Breast epithelium (tissue), 4 donors: ENCODE measurements around the gene RPL14. TPM values are rescaled to one million over a fixed set of nuclear protein-coding genes. Genes with fewer than 3 reads are reported as not detected.
"Not testable (repeated sequence)": the region's sequence is repeated elsewhere in the genome, so short reads cannot be mapped to it uniquely, and the experiment has no call there.

ENCODE experiments used
- DNase-seq, 2 donors: peaks; one replicate each; pipeline ENCODE4 v3.0.0-alpha.2; 2019; ENCODE audit warnings: low spot score in 2 of 2
- H3K27ac ChIP-seq, 2 donors: fragments of 200-600 bp; sonication (generic) in 1 of 2; one replicate each; pipeline ENCODE4 v1.5.1; 2016 to 2019; ENCODE audit warnings: mild to moderate bottlenecking in 1 of 2
- H3K27me3 ChIP-seq, 2 donors: fragments of 200-600 bp; sonication (generic) in 1 of 2; one replicate each; pipeline versions ENCODE4 v1.5.1 to v1.6.0; 2017 to 2019; ENCODE audit warnings: control low read depth in 1 of 2, mild to moderate bottlenecking in 1 of 2
- H3K36me3 ChIP-seq: fragments of 200-600 bp; one replicate; pipeline ENCODE4 v1.5.1; 2019
- H3K4me1 ChIP-seq, 2 donors: fragments of 200-600 bp; sonication (generic); one replicate each; pipeline ENCODE4 v1.5.1; 2016 to 2019; ENCODE audit warnings: control low read depth in 1 of 2
- H3K4me3 ChIP-seq, 3 donors: fragments of 200-600 bp; sonication (generic); 1 replicate in 2 of 3; 2 replicates in 1 of 3; pipeline ENCODE4 v1.5.1; 2016 to 2019; ENCODE audit warnings: mild to moderate bottlenecking in 3 of 3, moderate library complexity in 2 of 3
- H3K9me3 ChIP-seq, 2 donors: fragments of 200-600 bp; sonication (generic) in 1 of 2; one replicate each; pipeline ENCODE4 v1.5.1; 2016 to 2019; ENCODE audit warnings: control low read depth in 1 of 2
- POLR2A ChIP-seq: fragments of 450-650 bp; IDR thresholded peaks from one replicate; pipeline ENCODE4 v1.6.1; 2016; ENCODE audit warnings: antibody characterized with exemption, mild to moderate bottlenecking, moderate library complexity
- POLR2AphosphoS5 ChIP-seq, 3 donors: sonication (generic); formaldehyde crosslinking; IDR thresholded peaks; one replicate each; pipeline ENCODE4 v1.6.1; 2017; ENCODE audit warnings: antibody characterized with exemption in 3 of 3
- intact Hi-C: fragments of 100-400 bp; cut with DNase I; formaldehyde crosslinking; loops from one replicate; pipeline ENCODE4 v1.15.1; 2023; ENCODE audit warnings: low total_unique reads
- total RNA-seq, 3 donors: library from RNA; depleted of rRNA; stranded (reverse); fragments of >200 nt; gene quantifications; one replicate each; pipeline ENCODE4 v1.1.0, GENCODE V29; 2016
- TF ChIP-seq, protein P1 (sequence below), 3 donors: fragments of 450-650 bp; IDR thresholded peaks; one replicate each; pipeline ENCODE4 v1.5.1; 2016 to 2017; ENCODE audit warnings: antibody characterized with exemption in 3 of 3, mild to moderate bottlenecking in 3 of 3, moderate library complexity in 3 of 3

RPL14 gene
- total RNA-seq, 3 donors from 2014 or later = 369 to 547 (median 461) TPM

DNA sequence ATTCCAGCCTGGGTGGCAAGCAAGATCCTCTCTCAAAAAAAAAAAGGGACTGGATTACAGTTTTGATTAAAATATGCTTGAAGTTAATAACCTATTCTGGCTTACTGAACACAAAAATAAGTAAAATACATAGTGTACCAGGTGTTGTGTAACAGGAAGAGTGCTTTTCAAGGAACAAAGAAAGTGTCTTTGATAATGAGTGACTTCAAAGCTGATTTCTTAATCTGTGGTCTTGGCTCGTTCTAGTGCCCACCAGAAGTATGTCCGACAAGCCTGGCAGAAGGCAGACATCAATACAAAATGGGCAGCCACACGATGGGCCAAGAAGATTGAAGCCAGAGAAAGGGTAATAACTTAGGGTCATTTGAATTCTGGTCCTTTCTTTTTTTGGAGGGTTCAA lies 4.0 kb downstream of the RPL14 start:
- peaks cover 5% of the 10 kb centered on the region for H3K36me3 ChIP-seq
- peaks cover 2 to 7% of the 10 kb centered on the region in 2 donors for H3K4me1 ChIP-seq
- intact Hi-C loops = no loop called here
- H3K9me3 ChIP-seq = no peaks in the 10 kb centered on the region
- no peak for DNase-seq
- H3K27ac ChIP-seq = no peak overlapping the region
- no peaks in the 10 kb centered on the region for H3K27me3 ChIP-seq
- no peak overlapping the region for H3K4me3 ChIP-seq
- TF ChIP-seq POLR2A (no peak), POLR2AphosphoS5 (IDR thresholded peaks at IDR 0.05) (no peak)
- TF ChIP-seq, protein P1, sequence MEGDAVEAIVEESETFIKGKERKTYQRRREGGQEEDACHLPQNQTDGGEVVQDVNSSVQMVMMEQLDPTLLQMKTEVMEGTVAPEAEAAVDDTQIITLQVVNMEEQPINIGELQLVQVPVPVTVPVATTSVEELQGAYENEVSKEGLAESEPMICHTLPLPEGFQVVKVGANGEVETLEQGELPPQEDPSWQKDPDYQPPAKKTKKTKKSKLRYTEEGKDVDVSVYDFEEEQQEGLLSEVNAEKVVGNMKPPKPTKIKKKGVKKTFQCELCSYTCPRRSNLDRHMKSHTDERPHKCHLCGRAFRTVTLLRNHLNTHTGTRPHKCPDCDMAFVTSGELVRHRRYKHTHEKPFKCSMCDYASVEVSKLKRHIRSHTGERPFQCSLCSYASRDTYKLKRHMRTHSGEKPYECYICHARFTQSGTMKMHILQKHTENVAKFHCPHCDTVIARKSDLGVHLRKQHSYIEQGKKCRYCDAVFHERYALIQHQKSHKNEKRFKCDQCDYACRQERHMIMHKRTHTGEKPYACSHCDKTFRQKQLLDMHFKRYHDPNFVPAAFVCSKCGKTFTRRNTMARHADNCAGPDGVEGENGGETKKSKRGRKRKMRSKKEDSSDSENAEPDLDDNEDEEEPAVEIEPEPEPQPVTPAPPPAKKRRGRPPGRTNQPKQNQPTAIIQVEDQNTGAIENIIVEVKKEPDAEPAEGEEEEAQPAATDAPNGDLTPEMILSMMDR (IDR thresholded peaks at IDR 0.05) = no peak

DNA sequence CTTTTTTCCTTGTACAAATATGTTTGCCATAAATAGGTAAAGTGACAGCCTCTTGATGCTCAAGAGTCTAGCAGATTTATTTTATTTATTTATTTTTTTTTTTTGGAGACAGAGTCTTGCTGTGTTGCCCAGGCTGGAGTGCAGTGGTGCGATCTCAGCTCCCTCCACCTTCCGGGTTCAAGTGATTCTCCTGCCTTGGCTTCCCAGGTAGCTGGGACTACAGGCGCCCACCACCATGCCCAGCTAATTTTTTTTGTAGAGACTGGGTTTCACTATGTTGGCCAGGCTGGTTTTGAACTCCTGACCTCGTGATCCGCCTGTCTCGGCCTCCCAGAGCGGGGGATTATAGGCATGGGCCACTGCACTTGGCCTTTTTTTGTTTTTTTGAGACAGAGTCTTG lies 5.7 kb downstream of the RPL14 start:
- intact Hi-C loops, H3K27ac ChIP-seq, H3K27me3 ChIP-seq, H3K9me3 ChIP-seq, H3K36me3 ChIP-seq, H3K4me3 ChIP-seq, DNase-seq, H3K4me1 ChIP-seq: not testable (repeated sequence)

DNA sequence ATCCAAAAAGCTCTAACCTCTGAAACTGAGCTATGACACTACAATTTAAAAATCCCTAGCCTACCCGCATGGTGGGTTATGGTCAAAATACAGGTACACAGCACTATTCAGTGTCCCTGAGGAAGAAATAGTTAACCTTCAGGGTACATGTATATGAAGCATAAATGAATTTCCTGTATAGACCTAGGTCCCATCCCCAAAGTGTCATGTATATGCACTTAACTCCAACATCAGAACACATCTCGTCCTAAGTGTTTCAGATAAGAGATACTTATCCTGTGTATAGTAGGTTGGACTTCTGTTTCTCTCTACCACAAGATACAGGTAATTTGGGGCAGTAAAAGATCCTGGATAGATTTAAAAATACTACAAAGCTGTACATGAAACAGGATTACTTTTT lies 6.4 kb downstream of the RPL14 start:
- Histone ChIP-seq H3K36me3 (peaks cover 5% of the 10 kb centered on the region), H3K9me3 (no peaks in the 10 kb centered on the region), H3K27ac (no peak overlapping the region), H3K27me3 (no peaks in the 10 kb centered on the region), H3K4me3 (no peak overlapping the region), H3K4me1 (no peaks in the 10 kb centered on the region)
- TF ChIP-seq POLR2A (no peak), POLR2AphosphoS5 (IDR thresholded peaks at IDR 0.05) (no peak)
- TF ChIP-seq, protein P1 (IDR thresholded peaks at IDR 0.05) = no peak
- intact Hi-C loops = no loop called here
- no peak for DNase-seq

DNA sequence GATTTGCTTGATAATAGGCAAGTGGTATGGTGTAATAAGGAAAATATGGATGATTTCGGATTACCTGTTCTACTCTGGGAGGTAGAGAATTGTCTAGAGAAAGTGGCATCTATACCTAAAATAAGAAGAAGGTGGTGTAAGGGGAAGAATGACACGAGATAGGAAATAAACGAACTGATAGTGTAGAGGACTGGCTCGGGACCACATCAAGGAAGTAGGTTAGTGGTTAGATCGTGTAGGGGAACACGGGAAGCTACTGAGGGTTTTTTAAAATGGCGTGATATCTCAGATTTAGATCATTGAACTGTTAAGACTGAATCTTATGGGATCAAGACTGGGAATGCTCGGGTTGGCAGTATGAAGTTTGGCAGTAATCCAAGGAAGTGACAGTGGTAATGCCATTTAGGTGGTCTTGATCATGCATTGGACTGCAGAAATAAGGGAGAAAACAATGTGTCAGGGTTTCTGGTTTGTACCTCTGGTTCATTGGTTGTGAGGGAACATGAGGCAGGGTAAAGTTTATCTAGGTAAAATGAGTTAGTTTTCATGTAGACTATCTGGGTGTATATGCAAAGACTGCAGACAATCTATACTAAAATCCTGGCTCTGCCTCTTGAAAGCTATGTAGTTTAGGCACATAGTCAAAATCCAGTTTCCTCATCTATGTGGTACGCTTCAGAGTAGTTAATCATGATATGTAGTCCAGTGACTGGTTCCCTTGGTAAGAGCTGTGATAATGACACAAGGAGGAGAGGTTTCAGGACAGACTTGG lies 7.4 kb downstream of the RPL14 start:
- peaks cover 5% of the 10 kb centered on the region for H3K36me3 ChIP-seq
- H3K27ac ChIP-seq = no peak overlapping the region
- TF ChIP-seq POLR2AphosphoS5 (IDR thresholded peaks at IDR 0.05) = no peak
- TF ChIP-seq, protein P1 (IDR thresholded peaks at IDR 0.05) = no peak
- no peak for TF ChIP-seq POLR2A
- no peak overlapping the region for H3K4me3 ChIP-seq
- no peak for DNase-seq
- no peaks in the 10 kb centered on the region for H3K9me3 ChIP-seq
- no peaks in the 10 kb centered on the region for H3K27me3 ChIP-seq
- no peaks in the 10 kb centered on the region for H3K4me1 ChIP-seq
- intact Hi-C loops = no loop called here

DNA sequence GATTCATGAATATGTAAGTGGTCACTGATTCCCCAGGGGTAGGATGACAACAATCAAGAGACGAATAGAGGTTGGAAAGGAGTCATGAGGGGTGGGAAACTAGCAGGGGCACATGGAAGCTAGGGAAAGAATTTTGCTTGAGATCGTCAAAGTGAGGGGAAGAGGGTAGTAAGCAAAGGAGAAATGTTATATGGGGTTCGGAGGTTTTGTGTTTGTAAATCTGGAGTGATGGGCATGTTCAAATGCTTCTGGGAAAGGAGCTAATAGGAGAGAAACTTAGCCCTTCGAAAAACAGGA lies 7.9 kb downstream of the RPL14 start:
- H3K4me3 ChIP-seq = no peak overlapping the region
- no peaks in the 10 kb centered on the region for H3K27me3 ChIP-seq
- DNase-seq = no peak
- TF ChIP-seq POLR2AphosphoS5 (IDR thresholded peaks at IDR 0.05) (no peak), POLR2A (no peak)
- TF ChIP-seq, protein P1 (IDR thresholded peaks at IDR 0.05) = no peak
- H3K27ac ChIP-seq = no peak overlapping the region
- intact Hi-C loops = no loop called here
- no peaks in the 10 kb centered on the region for H3K9me3 ChIP-seq
- H3K36me3 ChIP-seq = peaks cover 5% of the 10 kb centered on the region
- H3K4me1 ChIP-seq = no peaks in the 10 kb centered on the region

DNA sequence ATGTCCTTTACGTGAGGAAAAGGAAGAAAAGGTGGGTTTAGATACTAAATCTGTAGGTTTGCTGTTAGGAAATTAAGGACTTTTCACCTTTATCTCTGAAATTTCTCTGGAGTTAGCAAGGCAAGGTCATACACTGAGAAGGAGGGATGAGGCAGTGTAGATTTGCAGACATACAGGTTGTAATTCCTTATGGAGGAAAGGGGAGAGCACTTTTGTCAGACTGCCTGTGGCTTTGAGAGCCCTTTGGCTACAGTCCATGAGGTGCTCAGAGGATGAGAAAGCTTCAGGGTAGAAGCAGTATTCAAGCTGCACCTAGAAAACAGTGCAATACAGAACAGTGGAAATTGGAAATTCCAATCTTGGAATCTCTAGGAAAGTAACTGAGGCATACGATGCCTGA lies 8.3 kb downstream of the RPL14 start:
- no peaks in the 10 kb centered on the region for H3K4me1 ChIP-seq
- intact Hi-C loops = no loop called here
- H3K27ac ChIP-seq = no peak overlapping the region
- DNase-seq = no peak
- H3K36me3 ChIP-seq = peaks cover 5% of the 10 kb centered on the region
- H3K4me3 ChIP-seq = no peak overlapping the region
- TF ChIP-seq, protein P1 (IDR thresholded peaks at IDR 0.05) = no peak
- no peak for TF ChIP-seq POLR2A
- no peak for TF ChIP-seq POLR2AphosphoS5 (IDR thresholded peaks at IDR 0.05)
- H3K9me3 ChIP-seq = no peaks in the 10 kb centered on the region
- no peaks in the 10 kb centered on the region for H3K27me3 ChIP-seq
